ENCODE data around the gene UMPS. TPM values are rescaled to one million over a fixed set of nuclear protein-coding genes. Genes with fewer than 3 reads are reported as not detected.

Gene UMPS
- total RNA-seq, 1 experiment from 2014 or later: 45.4 TPM

- TF ChIP-seq ZBTB43 (CRISPR knock-in tag; IDR thresholded peaks at IDR 0.05): no peak
- TF ChIP-seq MYBL2 (CRISPR knock-in tag; IDR thresholded peaks at IDR 0.05): no peak
- no peak for TF ChIP-seq SOX15 (CRISPR knock-in tag; IDR thresholded peaks at IDR 0.05)
- no peak for TF ChIP-seq SMAD4 (CRISPR knock-in tag; IDR thresholded peaks at IDR 0.05)
- TF ChIP-seq ATF1 (CRISPR knock-in tag; IDR thresholded peaks at IDR 0.05): no peak
- no peak for TF ChIP-seq ZNF512 (CRISPR knock-in tag; IDR thresholded peaks at IDR 0.05; ENCODE audit: borderline replicate concordance)
- no peak for TF ChIP-seq ZNF423 (CRISPR knock-in tag; IDR thresholded peaks at IDR 0.05)
- no peak for TF ChIP-seq IRF2 (CRISPR knock-in tag; IDR thresholded peaks at IDR 0.05; ENCODE audit: borderline replicate concordance, low read depth)
- no peak for TF ChIP-seq NFYB (CRISPR knock-in tag; conservative IDR thresholded peaks at IDR 0.05; ENCODE audit: low read depth)
- TF ChIP-seq ZMAT4 (CRISPR knock-in tag; IDR thresholded peaks at IDR 0.05): no peak
- no peak for TF ChIP-seq ZSCAN18 (CRISPR knock-in tag; IDR thresholded peaks at IDR 0.05)
- TF ChIP-seq ZNF263 (CRISPR knock-in tag; IDR thresholded peaks at IDR 0.05; ENCODE audit: low read depth): no peak
- TF ChIP-seq ZNF317 (CRISPR knock-in tag; IDR thresholded peaks at IDR 0.05; ENCODE audit: borderline replicate concordance, low read depth): no peak
- TF ChIP-seq CREM (CRISPR knock-in tag; IDR thresholded peaks at IDR 0.05): no peak
- TF ChIP-seq NR2C2 (CRISPR knock-in tag; IDR thresholded peaks at IDR 0.05): no peak
- no peak for TF ChIP-seq ZNF219 (CRISPR knock-in tag; IDR thresholded peaks at IDR 0.05; ENCODE audit: borderline replicate concordance)
- no peak for TF ChIP-seq PRRX2 (CRISPR knock-in tag; IDR thresholded peaks at IDR 0.05)
- TF ChIP-seq ESRRA (CRISPR knock-in tag; IDR thresholded peaks at IDR 0.05; ENCODE audit: borderline replicate concordance): no peak
- no peak for TF ChIP-seq ZBTB21 (CRISPR knock-in tag; IDR thresholded peaks at IDR 0.05; ENCODE audit: borderline replicate concordance)
- no peak for TF ChIP-seq HMGA2 (CRISPR knock-in tag; IDR thresholded peaks at IDR 0.05)
- no peak for DNase-seq (ENCODE audit: low spot score)
- Mint-ChIP-seq H3K4me3 (no peak overlapping the region), H3K4me1 (peaks cover 6% of the 10 kb centered on the region), H3K27ac (no peak overlapping the region), H3K9me3 (no peaks in the 10 kb centered on the region), H3K36me3 (peaks cover 77% of the 10 kb centered on the region), H3K27me3 (ENCODE audit: low read depth) (no peaks in the 10 kb centered on the region)
- CTCF ChIA-PET: interaction anchor here (1.7 kb wide), 1 partner anchor 135 kb away, joined by 4 read pairs; no protein-coding TSS in a partner anchor
- POLR2A ChIA-PET: no interaction called here
- no peak for ATAC-seq
These were observed 36.2 kb downstream of the UMPS start for GRCh38 chr3:124766113-124767095.

GRCh38 chr3:124767264-124767663 lies 37.0 kb downstream of the UMPS start:
- H3K9me3 Mint-ChIP-seq: no peaks in the 10 kb centered on the region
- H3K27ac Mint-ChIP-seq: peak overlapping the region; percentile 26; the same call in 1 of the 2 replicates
- peaks cover 5% of the 10 kb centered on the region for H3K4me1 Mint-ChIP-seq
- peaks cover 84% of the 10 kb centered on the region for H3K36me3 Mint-ChIP-seq
- ATAC-seq: no peak
- POLR2A ChIA-PET: interaction anchor here (0.6 kb wide), 1 partner anchor 224 kb away, joined by 4 read pairs; no protein-coding TSS in a partner anchor
- H3K27me3 Mint-ChIP-seq (ENCODE audit: low read depth): no peaks in the 10 kb centered on the region
- CTCF ChIA-PET: no interaction called here
- H3K4me3 Mint-ChIP-seq: no peak overlapping the region
- no peak for DNase-seq (ENCODE audit: low spot score)
- TF ChIP-seq ZNF281 (CRISPR knock-in tag; IDR thresholded peaks at IDR 0.05): no peak
- TF ChIP-seq ESRRA (CRISPR knock-in tag; IDR thresholded peaks at IDR 0.05; ENCODE audit: borderline replicate concordance): no peak
- TF ChIP-seq AFF4 (CRISPR knock-in tag; IDR thresholded peaks at IDR 0.05; ENCODE audit: borderline replicate concordance): no peak
- TF ChIP-seq NR1H2 (CRISPR knock-in tag; IDR thresholded peaks at IDR 0.05): no peak

Measured in WTC11 (cell line).